ENCODE measurements around the gene SAMD1.

DNA sequence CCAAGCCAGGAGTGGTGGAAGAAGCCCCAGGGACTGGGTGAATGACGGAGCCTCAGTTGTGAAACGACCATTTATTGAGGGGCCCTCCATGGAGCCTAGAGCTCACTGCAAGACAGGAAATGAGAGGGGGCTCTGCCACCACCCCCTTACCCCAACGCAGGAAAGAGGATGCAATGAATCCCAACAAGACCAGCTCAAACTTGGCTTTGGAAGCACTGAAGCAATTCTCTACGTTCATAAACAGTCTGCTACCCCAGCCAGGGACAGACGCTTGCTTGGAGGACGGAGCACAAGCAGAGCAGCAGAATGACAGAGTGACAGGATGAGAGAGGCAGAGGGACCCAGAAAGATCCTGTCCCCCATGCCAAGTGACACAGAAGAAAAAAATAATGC, 26.0 kb upstream of the SAMD1 start:
- TF ChIP-seq EZH2phosphoT487 (IDR thresholded peaks at IDR 0.05; ENCODE audit: borderline replicate concordance, low read length) (no peak), EZH2 (IDR thresholded peaks at IDR 0.05; ENCODE audit: low read length, unreplicated experiment) (no peak)
- TF ChIP-seq, protein P1, sequence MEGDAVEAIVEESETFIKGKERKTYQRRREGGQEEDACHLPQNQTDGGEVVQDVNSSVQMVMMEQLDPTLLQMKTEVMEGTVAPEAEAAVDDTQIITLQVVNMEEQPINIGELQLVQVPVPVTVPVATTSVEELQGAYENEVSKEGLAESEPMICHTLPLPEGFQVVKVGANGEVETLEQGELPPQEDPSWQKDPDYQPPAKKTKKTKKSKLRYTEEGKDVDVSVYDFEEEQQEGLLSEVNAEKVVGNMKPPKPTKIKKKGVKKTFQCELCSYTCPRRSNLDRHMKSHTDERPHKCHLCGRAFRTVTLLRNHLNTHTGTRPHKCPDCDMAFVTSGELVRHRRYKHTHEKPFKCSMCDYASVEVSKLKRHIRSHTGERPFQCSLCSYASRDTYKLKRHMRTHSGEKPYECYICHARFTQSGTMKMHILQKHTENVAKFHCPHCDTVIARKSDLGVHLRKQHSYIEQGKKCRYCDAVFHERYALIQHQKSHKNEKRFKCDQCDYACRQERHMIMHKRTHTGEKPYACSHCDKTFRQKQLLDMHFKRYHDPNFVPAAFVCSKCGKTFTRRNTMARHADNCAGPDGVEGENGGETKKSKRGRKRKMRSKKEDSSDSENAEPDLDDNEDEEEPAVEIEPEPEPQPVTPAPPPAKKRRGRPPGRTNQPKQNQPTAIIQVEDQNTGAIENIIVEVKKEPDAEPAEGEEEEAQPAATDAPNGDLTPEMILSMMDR (conservative IDR thresholded peaks at IDR 0.05; ENCODE audit: low read depth, low read length): no peak

Measured in PC-3 (cell line).